Brain pericyte (primary cell): ENCODE measurements around the gene IER2.
"Not testable (repeated sequence)": the region's sequence is repeated elsewhere in the genome, so short reads cannot be mapped to it uniquely, and the experiment has no call there.

Experiments used
- DNase-seq: peaks from one replicate; pipeline ENCODE4 v3.0.0-alpha.2; 2012; ENCODE audit warnings: low read depth, low spot score

The IER2 gene

DNA sequence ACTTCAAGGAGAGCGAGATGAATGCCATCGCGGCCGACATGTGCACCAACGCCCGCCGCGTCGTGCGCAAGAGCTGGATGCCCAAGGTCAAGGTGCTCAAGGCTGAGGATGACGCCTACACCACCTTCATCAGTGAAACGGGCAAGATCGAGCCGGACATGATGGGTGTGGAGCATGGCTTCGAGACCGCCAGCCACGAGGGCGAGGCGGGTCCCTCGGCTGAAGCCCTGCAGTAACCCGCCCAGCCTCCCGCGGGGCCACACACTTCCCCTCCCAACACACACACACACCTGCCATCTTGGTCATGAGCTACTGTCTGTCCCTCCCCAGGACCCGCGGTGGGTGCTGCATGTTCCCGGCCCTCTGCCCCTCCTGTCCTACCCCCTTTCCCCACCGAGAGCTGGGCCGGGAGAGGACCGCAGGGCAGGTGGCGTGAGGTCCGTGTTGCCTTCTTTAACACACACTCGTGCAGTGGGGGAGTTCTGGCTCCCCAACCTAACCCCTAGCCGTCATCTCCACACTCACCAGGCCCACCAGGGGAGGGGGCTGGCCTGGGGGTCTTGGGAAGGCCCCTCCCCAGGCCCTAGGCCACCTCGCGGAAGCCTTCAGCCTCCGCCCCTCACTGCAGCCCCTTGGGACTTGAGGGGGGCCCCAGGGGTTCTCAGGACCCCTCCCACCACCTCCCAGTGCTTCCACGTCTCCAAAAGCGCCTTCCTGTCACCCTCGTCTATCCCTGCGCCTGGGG lies 11.9 kb upstream of the IER2 start:
- no peak for DNase-seq

DNA sequence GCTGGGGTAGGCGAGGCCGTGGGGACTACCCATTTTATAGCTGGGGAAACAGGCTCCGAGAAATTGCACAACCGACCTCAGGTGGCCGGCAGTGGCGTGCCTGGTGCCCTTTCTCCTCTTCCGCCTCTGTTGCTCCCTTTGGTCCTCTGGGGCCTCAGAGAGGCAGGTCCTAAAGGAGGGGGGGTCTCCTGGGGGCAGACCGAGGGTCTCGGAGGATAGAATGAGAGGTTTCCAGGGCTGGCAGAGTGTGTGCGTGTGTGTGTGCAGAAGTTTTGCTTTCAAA lies 11.4 kb upstream of the IER2 start:
- DNase-seq: no peak

- DNase-seq: no peak
Observed at GRCh38 chr19:13139633-13140311, 10.4 kb upstream of the IER2 start.

DNA sequence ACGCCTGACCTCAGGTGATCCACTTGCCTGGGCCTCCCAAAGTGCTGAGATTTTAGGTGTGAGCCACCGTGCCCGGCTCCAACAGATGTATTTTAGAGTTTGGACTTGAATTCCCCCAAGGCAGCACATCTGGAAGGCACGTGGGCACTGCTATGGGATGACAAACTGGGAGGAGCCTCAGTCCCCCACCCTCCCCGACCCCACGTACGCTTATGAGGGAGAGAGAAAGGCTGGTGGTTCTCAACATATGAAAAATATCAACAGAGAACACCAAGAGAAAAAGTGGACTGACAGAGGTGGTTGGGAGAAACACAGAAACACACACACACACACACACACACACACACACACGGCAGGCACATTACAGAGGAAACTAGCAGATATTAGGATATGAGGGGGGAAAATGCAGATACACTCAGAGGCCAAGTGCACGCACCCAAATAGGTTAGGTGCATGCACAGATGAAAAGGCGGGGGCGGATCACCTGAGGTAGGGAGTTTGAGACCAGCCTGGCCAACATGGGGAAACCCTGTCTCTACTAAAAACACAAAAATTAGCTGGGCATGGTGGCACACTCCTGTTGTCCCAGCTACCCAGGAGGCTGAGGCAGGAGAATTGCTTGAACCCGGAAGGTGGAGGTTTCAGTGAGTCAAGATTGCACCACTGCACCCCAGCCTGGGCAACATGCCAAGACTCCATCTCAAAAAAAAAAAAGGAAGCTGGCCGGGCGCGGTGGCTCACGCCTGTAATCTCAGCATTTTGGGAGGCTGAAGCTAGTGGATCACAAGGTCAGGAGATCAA lies 3.2 kb upstream of the IER2 start:
- no peak for DNase-seq

- not testable (repeated sequence) for DNase-seq
Observed at GRCh38 chr19:13149173-13149627, 1.0 kb upstream of the IER2 start.

GRCh38 chr19:13149628-13150186 lies 504 bp upstream of the IER2 start:
- no peak for DNase-seq

GRCh38 chr19:13150931-13151604 lies 857 bp downstream of the IER2 start:
- no peak for DNase-seq

DNA sequence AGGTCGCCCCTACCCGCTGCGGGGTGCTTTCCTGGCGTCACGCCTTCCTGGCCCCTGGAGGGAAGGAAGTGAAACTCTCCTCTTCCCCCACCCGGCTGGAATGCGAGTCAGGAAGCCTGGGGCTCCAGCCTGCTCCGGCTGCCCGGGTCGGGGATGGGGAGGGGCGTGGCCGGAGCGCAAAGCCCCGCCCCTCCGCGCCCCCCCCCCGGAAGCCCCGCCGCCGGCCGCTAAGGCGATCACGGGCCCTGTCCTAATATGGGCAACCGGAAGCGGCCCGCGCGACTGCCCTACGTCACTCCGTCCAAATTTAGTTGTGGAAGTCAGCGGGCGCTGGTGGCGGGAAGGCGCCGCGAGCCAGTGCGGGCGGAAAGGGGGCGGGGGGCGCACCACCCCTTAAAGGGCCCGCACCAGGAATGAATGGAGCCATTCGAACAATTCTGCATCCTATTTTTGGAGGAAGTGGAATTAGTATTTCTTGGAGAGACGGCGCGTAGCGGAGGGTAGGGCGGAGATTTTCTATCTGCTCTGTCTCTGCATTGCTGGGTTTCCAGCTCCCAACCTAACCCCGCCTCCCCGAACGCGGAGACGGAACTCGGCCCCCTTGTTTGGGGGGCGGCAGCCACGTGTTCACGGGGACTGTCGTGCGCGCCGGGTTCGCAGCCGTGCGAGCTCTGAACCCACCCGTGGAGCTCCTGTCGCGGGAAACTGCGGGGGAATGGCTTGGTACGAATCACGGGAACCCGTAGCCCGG lies 1.6 kb downstream of the IER2 start:
- DNase-seq: peak; percentile 90

- DNase-seq: no peak
Observed at GRCh38 chr19:13152356-13152973, 2.3 kb downstream of the IER2 start.

- peak; percentile 82 for DNase-seq
Observed at GRCh38 chr19:13152974-13153568, 2.9 kb downstream of the IER2 start.

DNA sequence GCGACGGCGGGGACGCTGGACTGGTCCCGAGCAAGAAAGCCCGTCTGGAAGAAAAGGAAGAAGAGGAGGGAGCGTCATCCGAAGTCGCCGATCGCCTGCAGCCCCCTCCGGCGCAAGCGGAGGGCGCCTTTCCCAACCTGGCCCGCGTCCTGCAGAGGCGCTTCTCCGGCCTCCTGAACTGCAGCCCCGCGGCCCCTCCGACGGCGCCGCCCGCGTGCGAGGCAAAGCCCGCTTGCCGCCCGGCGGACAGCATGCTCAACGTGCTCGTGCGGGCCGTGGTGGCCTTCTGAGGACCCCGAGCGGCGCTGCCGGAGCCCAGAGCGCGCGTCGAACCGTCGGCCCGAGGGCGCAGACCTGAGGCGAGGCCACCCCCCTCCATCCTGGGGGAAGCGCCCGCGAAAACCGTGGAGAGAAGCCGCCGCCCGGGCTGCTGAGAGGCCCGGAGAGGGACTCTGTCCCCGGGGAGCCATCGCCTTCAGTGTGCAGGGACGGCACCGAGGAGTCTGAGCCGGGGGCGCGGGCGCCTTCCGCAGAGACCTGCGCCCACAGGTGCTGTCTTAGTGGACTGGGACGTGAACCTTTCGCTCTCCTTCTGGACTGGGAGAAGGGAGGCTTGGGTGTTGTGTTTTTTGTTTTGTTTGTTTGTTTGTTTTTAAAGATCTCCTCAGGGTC lies 3.5 kb downstream of the IER2 start:
- no peak for DNase-seq

GRCh38 chr19:13154241-13154778 lies 4.1 kb downstream of the IER2 start:
- DNase-seq: no peak

DNA sequence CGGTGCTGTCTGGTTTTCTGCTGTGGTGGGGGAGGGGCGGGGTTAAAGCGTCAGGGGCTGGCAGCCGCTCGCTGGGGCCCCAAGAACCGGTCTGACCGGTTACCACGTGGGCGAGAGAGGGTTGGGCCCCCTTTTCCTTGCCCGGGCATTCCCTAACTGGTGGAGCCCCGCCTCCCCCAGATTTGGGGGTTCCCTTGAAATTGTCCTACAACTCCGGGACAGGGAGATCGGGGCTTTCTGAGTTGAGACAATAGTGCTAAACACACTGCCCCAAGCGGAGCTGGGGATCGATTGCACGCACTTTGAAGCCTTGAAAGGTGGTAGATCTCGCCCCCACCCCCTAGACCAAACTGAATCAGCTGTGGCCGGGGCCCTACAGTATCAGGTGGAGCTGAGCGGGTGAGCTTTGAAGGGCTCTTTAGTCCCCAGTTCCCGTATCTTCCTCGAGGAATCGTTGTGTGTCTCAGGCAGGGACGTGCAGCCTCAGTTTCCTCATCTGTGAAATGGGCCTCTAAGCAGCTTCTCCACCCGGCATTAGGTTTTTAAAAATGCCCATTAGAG lies 4.8 kb downstream of the IER2 start:
- no peak for DNase-seq

DNA sequence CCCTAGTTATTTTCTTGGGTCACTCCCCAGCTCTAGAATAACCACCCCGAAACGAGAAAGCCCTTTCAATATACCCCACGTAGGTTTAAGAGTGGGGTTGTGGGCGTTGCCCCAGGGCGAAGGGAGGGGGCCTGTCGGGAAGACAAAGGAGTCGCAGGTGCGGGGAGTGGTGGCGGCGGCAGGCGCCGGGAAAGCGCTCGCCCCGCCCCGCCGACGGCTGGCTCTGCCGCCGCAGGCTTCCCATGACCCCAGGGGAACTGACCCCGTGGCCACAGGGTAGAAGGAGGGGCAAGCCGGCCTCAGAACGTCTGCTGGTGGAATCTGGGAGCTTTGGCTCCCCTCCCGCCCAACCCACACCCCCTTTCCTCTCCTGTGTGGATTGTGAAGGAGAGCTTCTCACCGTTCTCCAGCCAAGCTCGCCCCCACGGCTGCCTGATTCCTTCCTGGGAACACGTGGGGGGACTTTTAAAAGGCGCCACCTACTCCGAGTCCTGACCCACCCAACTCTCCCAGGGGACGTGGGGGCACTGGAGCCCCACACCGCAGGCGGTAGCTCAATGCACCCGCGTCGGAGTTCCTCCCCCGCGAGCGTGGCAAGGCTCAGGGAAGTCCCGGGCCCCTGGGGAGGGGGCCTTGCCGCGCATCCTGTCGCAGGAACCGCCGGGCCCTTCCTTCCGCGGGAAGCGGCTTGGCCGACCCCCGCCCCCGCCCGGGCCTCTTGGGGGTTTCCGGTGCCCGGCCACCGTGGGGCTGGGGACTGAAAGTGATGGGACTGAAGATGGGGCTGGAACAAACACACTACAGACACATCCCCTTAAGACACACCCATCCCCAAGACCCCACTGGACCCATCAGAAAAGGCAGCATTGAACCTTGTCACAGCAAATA lies 5.5 kb downstream of the IER2 start:
- DNase-seq: no peak

GRCh38 chr19:13159713-13160112 lies 9.5 kb downstream of the IER2 start:
- no peak for DNase-seq

DNA sequence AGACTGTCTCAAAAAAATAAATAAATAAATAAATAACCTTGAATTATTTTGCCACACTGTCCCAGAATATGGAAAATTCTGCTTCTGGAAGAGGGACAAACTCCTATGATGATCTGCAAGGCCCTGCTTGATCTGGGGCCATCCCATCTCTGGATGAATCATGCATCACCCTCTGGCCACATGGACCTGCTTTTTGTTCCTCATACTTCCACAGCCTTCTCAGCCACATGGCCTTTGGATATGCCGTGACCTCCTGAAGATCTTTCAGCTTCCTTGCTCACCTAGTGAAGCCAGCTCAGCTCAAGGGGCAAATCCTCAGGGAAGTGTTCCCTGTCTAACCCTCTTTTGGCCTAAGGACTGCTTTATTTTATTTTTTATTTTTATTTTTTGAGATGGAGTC lies 10.3 kb downstream of the IER2 start:
- DNase-seq: no peak

GRCh38 chr19:13162724-13163608 lies 12.8 kb downstream of the IER2 start:
- DNase-seq: no peak
